ENCODE results near the gene GRHL3.

The GRHL3 gene

GRCh38 chr1:24392982-24393650 lies 74.0 kb downstream of the GRHL3 start:
- no peak for DNase-seq (ENCODE audit: low read depth in 3 of 3)

GRCh38 chr1:24393892-24394291 lies 74.7 kb downstream of the GRHL3 start:
- DNase-seq (ENCODE audit: low read depth in 3 of 3): no peak

GRCh38 chr1:24400065-24400464 lies 80.9 kb downstream of the GRHL3 start:
- DNase-seq (ENCODE audit: low read depth in 3 of 3): no peak

DNA sequence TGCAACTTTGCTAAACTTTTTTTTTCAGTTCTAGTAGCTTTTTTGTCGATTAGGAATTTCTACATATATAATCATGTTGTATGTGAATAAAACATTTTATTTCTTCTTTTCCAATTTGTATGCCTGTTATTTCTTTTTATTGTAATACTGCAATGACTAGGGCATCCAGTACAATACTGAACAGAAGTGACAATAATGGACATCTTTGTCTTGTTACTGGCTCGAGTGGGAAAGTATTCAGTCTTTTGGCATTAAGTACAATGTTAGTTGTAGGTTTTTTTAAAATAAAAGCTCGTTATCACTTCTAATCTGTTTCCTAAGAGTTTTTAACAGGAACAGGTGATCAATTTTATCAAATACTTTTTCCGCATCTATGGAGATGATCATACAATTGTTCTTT lies 84.6 kb downstream of the GRHL3 start:
- DNase-seq (ENCODE audit: low read depth in 3 of 3): no peak
